HepG2 (cell line): ENCODE data around the gene PIM3. TPM values are rescaled to one million over a fixed set of nuclear protein-coding genes. Genes with fewer than 3 reads are reported as not detected.

Experiments used
- ATAC-seq: fragments of 200-7000 bp; cut with Tn5 transposase; 3 replicates; pipeline ENCODE4 v1.9.1; 2020; ENCODE audit warnings: mild to moderate bottlenecking, moderate library complexity
- BruUV-seq: library from RNA; stranded (reverse); fragments of 400-500 nt; replicated peaks from 2 replicates; lab custom pipeline; 2021; lab: Mats Ljungman, UMichigan
- CTCF ChIA-PET: fragments of 300-600 bp; formaldehyde crosslinking; extraction: SDS; loops from one replicate; lab custom pipeline; 2021; ENCODE audit warnings: low total read pairs, inconsistent platforms, low intra/inter-chr PET ratio; lab: Yijun Ruan, JAX
- POLR2A ChIA-PET: fragments of 350-600 bp; sonication (Branson Sonifier 250); formaldehyde crosslinking; loops from one replicate; lab custom pipeline; 2020; ENCODE audit warnings: antibody characterized with exemption, inconsistent platforms; lab: Yijun Ruan, JAX
- DNase-seq: peaks from one replicate; pipeline ENCODE4 v3.0.0-alpha.2; 2015; ENCODE audit warnings: low spot score
- FAIRE-seq: peaks from 3 replicates; lab custom pipeline; 2011; peaks lifted over from hg19 to GRCh38; lab: Jason Lieb, UNC
- H2AFZ ChIP-seq: one replicate; pipeline ENCODE4 v1.6.1; 2011; ENCODE audit warnings: low read length, inconsistent platforms
- H3K27ac ChIP-seq: fragments of 300-600 bp; 3 replicates; pipeline ENCODE4 v1.8.0; 2011; ENCODE audit warnings: mixed run types, mild to moderate bottlenecking, mixed read lengths, low read length, inconsistent platforms; ENCODE audit not compliant: insufficient read depth; ENCODE audit errors: extremely low read length
- H3K27me3 ChIP-seq, 2 experiments: fragments of 200-600 bp in 1 of 2; 2 replicates in 1 of 2; 3 replicates in 1 of 2; pipeline versions ENCODE4 v1.6.0 to v1.8.0; 2011; ENCODE audit warnings: low read length in 2 of 2, mild to moderate bottlenecking in 2 of 2, moderate library complexity in 2 of 2, inconsistent platforms in 1 of 2; ENCODE audit not compliant: insufficient read depth in 2 of 2, control insufficient read depth in 1 of 2
- H3K36me3 ChIP-seq, 2 experiments: fragments of 200-600 bp in 1 of 2; replicated peaks in 1 of 2; 2 replicates in 1 of 2; 3 replicates in 1 of 2; pipeline versions ENCODE4 v1.5.1 to v1.8.0; 2011; ENCODE audit warnings: low read length in 2 of 2, inconsistent platforms in 1 of 2; ENCODE audit not compliant: insufficient read depth in 2 of 2, control insufficient read depth in 1 of 2
- H3K4me1 ChIP-seq: 2 replicates; pipeline ENCODE4 v1.5.1; 2012; ENCODE audit warnings: low read length, inconsistent platforms; ENCODE audit not compliant: insufficient read depth
- H3K4me2 ChIP-seq: 2 replicates; pipeline ENCODE4 v1.6.0; 2011; ENCODE audit warnings: low read depth, low read length, inconsistent platforms
- H3K4me3 ChIP-seq, 3 experiments: fragments of 200-600 bp in 1 of 3; sonication (generic), shearing (Covaris generic) in 1 of 3; replicated peaks in 1 of 3; 2 replicates each; pipeline ENCODE4 v1.5.1; 2011 to 2016; ENCODE audit warnings: low read length in 3 of 3, inconsistent platforms in 2 of 3, low read depth in 2 of 3, mild to moderate bottlenecking in 2 of 3, control low read depth in 1 of 3, mixed read lengths in 1 of 3; ENCODE audit not compliant: insufficient read depth in 1 of 3
- H3K79me2 ChIP-seq: one replicate; pipeline ENCODE4 v1.6.1; 2011; ENCODE audit warnings: low read length, inconsistent platforms; ENCODE audit not compliant: insufficient read depth
- H3K9ac ChIP-seq: 2 replicates; pipeline ENCODE4 v1.6.0; 2011; ENCODE audit warnings: mild to moderate bottlenecking, low read depth, low read length, inconsistent platforms; ENCODE audit not compliant: insufficient read depth
- H3K9me3 ChIP-seq: 2 replicates; pipeline ENCODE4 v1.5.1; 2012; ENCODE audit warnings: mild to moderate bottlenecking, low read length
- H4K20me1 ChIP-seq: 2 replicates; pipeline ENCODE4 v1.6.0; 2011; ENCODE audit warnings: inconsistent platforms, mild to moderate bottlenecking, low read length, moderate library complexity; ENCODE audit not compliant: insufficient read depth
- CREM ChIP-seq, 2 experiments: sonication (generic) in 1 of 2; formaldehyde crosslinking in 1 of 2; IDR thresholded peaks; 2 replicates each; pipeline versions ENCODE4 v1.4.0 to v1.6.1; 2016 to 2020; ENCODE audit warnings: antibody characterized with exemption in 1 of 2, mild to moderate bottlenecking in 1 of 2, missing genetic modification reagents in 1 of 2
- HOXD1 ChIP-seq: sonication (generic); formaldehyde crosslinking; IDR thresholded peaks from 2 replicates; pipeline ENCODE4 v1.5.0; 2020; ENCODE audit warnings: missing genetic modification reagents
- NFYB ChIP-seq: sonication (generic); formaldehyde crosslinking; IDR thresholded peaks from 2 replicates; pipeline ENCODE4 v1.4.0; 2020; ENCODE audit warnings: missing genetic modification reagents
- REL ChIP-seq: sonication (generic); formaldehyde crosslinking; conservative IDR thresholded peaks from 2 replicates; pipeline ENCODE4 v1.8.0; 2022; ENCODE audit warnings: mild to moderate bottlenecking, missing genetic modification reagents, moderate library complexity
- SIN3A ChIP-seq: IDR thresholded peaks from 2 replicates; pipeline ENCODE4 v1.6.1; 2011; ENCODE audit warnings: low read depth, mild to moderate bottlenecking, control low read depth, low read length, borderline replicate concordance
- SSRP1 ChIP-seq: IDR thresholded peaks from 2 replicates; pipeline ENCODE4 v1.6.1; 2016; ENCODE audit warnings: control low read depth
- XBP1 ChIP-seq: sonication (generic); formaldehyde crosslinking; IDR thresholded peaks from 2 replicates; pipeline ENCODE4 v1.5.0; 2020; ENCODE audit warnings: missing genetic modification reagents
- ZFP36 ChIP-seq: fragments of 150-350 bp; IDR thresholded peaks from 2 replicates; pipeline ENCODE4 v1.6.1; 2018; ENCODE audit warnings: borderline replicate concordance, low read length, low read depth; ENCODE audit not compliant: partially characterized antibody
- ZFP82 ChIP-seq: sonication (generic); formaldehyde crosslinking; IDR thresholded peaks from 2 replicates; pipeline ENCODE4 v1.5.1; 2020; ENCODE audit warnings: mild to moderate bottlenecking, missing genetic modification reagents, borderline replicate concordance
- ZNF121 ChIP-seq: sonication (generic); formaldehyde crosslinking; IDR thresholded peaks from 2 replicates; pipeline ENCODE4 v1.5.0; 2020; ENCODE audit warnings: mild to moderate bottlenecking, missing genetic modification reagents
- ZNF317 ChIP-seq: sonication (generic); formaldehyde crosslinking; IDR thresholded peaks from 2 replicates; pipeline ENCODE4 v1.5.0; 2020; ENCODE audit warnings: mild to moderate bottlenecking, missing genetic modification reagents
- ZNF350 ChIP-seq: sonication (generic); formaldehyde crosslinking; IDR thresholded peaks from 2 replicates; pipeline ENCODE4 v1.4.0; 2020; ENCODE audit warnings: mild to moderate bottlenecking, low read depth, missing genetic modification reagents, borderline replicate concordance
- ZNF552 ChIP-seq: sonication (generic); formaldehyde crosslinking; IDR thresholded peaks from 2 replicates; pipeline ENCODE4 v1.9.0; 2022; ENCODE audit warnings: missing genetic modification reagents, mild to moderate bottlenecking, borderline replicate concordance
- ZNF556 ChIP-seq: sonication (generic); formaldehyde crosslinking; IDR thresholded peaks from 2 replicates; pipeline ENCODE4 v1.4.0; 2020; ENCODE audit warnings: mild to moderate bottlenecking, missing genetic modification reagents, borderline replicate concordance
- ZNF672 ChIP-seq: sonication (generic); formaldehyde crosslinking; IDR thresholded peaks from 2 replicates; pipeline ENCODE4 v1.8.1; 2022; ENCODE audit warnings: missing genetic modification reagents
- ZNF713 ChIP-seq: sonication (generic); formaldehyde crosslinking; IDR thresholded peaks from 2 replicates; pipeline ENCODE4 v1.4.0; 2020; ENCODE audit warnings: mild to moderate bottlenecking, missing genetic modification reagents
- WGBS: methylation state at CpG from one replicate; pipeline ENCODE4 v1.1.6; 2017; ENCODE audit warnings: low lambda C conversion rate; 5-methylcytosine and 5-hydroxymethylcytosine counted together
- in situ Hi-C: cut with HindIII; loops from 2 replicates; pipeline ENCODE4 v1.10.0; 2017; ENCODE audit warnings: low pct_unique_long_range_greater_than_20kb; ENCODE audit not compliant: extremely low pct_ligation_motif_present
- intact Hi-C: fragments of 100-400 bp; cut with micrococcal nuclease; formaldehyde crosslinking; loops from one replicate; pipeline ENCODE4 v1.10.0; 2022; ENCODE audit not compliant: unreplicated experiment
- polyA plus RNA-seq, 8 experiments: library from polyadenylated mRNA; depleted of rRNA in 3 of 8; stranded (reverse) in 7 of 8; unstranded in 1 of 8; fragments of >200 nt; fragmentation: Illumina TruSeq in 4 of 8; extraction: Trizol in 4 of 8; gene quantifications; 2 replicates each; pipeline versions ENCODE4 v1.2.1 to v1.2.3, GENCODE V29; 2011 to 2016; ENCODE audit warnings: low read depth in 4 of 8, missing spikeins in 1 of 8, mixed read lengths in 1 of 8; ENCODE audit not compliant: insufficient read depth in 1 of 8
- total RNA-seq, 5 experiments: library from RNA; depleted of rRNA; stranded (reverse); fragments of >200 nt; fragmentation: Illumina TruSeq; extraction: Trizol; gene quantifications; 2 replicates each; pipeline ENCODE4 v1.2.3, GENCODE V29; 2016; ENCODE audit warnings: low read depth in 1 of 5
- TF ChIP-seq, protein P1 (sequence below): sonication (generic); formaldehyde crosslinking; IDR thresholded peaks from 2 replicates; pipeline ENCODE4 v1.4.0; 2020; ENCODE audit warnings: missing genetic modification reagents, borderline replicate concordance

Gene PIM3
- total and polyA plus RNA-seq, 2 of the 13 experiments (the other 11 are each of a cell fraction or from before 2014, with no cell fraction given) = 21.6 to 31.2 TPM

DNA sequence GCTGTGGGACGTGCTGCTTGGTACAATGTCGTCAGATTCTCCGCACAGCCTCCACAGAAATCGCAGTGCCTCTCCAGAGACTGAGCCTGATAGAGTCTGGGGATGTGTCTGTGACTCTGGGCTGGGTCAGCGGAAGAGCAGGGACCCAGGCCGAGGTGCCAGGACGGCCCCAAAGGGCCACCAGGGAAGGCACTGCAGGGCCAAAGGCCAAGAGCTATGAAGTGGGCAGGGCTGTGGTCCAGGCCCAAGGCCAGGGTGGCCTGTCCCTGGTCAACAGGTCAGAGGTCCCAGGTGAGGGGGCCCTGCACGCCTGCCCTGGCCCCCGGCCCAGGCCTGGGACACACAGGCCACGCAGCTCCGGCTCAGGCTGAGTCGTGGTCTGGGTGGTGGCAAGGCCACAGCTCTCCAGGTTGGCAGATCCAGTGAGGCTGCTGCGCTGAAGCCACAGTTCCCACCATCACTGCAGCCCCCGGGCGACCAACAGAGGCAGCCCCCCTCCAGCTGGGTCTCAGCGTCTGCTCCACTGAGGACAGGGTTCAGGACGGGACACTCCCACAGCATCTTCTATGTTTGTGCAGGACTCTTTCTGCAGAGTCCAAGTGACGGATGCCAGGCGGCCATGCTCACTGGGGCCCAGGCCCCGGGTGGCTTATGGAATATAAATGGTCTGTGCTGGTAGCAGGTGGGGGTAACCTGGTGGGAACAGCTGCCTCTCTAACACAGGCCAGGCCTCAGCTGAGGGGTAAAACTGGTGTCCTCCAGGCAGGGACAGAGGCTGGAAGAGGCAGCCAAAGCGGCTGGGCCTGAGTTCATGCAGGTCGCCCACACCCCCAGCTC lies 4.8 kb upstream of the PIM3 start (continued):
- TF ChIP-seq SSRP1 (CRISPR knock-in tag) = no peak
- no peak for TF ChIP-seq XBP1 (CRISPR knock-in tag)
- TF ChIP-seq ZNF672 = no peak
- TF ChIP-seq ZFP82 (CRISPR knock-in tag) = no peak
- TF ChIP-seq CREM (IDR thresholded peaks at IDR 0.05) = no peak
- TF ChIP-seq CREM (CRISPR knock-in tag; IDR thresholded peaks at IDR 0.05) = no peak
- TF ChIP-seq ZNF552 (CRISPR knock-in tag) = no peak
- no peak for TF ChIP-seq ZNF556
- no peak for TF ChIP-seq ZNF350 (CRISPR knock-in tag)

DNA sequence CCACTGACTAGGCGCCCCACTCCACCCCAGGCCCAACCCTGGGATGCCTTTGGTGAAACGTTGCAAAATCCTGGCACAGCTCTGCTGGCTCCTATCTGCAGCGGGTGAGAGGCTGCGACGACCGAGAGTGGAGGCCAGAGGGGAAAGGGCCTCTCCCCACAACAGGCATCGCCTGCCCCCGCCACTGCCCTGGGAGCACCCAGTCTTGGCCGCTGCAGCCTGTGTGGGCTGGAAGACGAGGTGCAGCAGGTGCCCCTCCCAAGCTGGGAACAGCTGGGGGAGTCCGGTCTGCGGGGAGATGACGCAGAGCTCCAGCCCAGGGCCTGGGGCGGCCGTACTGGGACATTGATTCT lies 4.2 kb upstream of the PIM3 start:
- intact Hi-C loops = no loop called here
- ATAC-seq (no peak), FAIRE-seq (no peak), DNase-seq (no peak)
- H3K79me2 ChIP-seq = peaks cover 11% of the 10 kb centered on the region
- no peak overlapping the region for H3K4me3 ChIP-seq
- WGBS = 68% methylated on average over 8 of the region's 15 CpGs
- H2AFZ ChIP-seq = no peak overlapping the region
- ChIA-PET CTCF (no interaction called here), POLR2A (interaction anchor here (12.9 to 18.6 kb wide), 3 partner anchors 5 to 21 kb away, joined by 283 to 722 read pairs (median 722); partner anchors contain the start of gene PIM3)
- H3K9me3 ChIP-seq = no peaks in the 10 kb centered on the region
- peaks cover 2% of the 10 kb centered on the region; the same call in 1 of the 2 replicates for H4K20me1 ChIP-seq
- no TSS peak for BruUV-seq
- peak overlapping the region; percentile 42 for H3K4me2 ChIP-seq
- peak overlapping the region; percentile 11; the same call in 1 of the 2 replicates for H3K9ac ChIP-seq
- no peaks in the 10 kb centered on the region; a peak in 1 of 5 replicates for H3K27me3 ChIP-seq
- no peak overlapping the region for H3K27ac ChIP-seq
- H3K4me1 ChIP-seq = peaks cover 86% of the 10 kb centered on the region
- H3K36me3 ChIP-seq = no peaks in the 10 kb centered on the region
- in situ Hi-C loops = no loop called here
- TF ChIP-seq ZNF121 (CRISPR knock-in tag) (no peak), ZFP36 (no peak), HOXD1 (CRISPR knock-in tag) (no peak), ZNF317 (CRISPR knock-in tag) (no peak), ZNF713 (CRISPR knock-in tag) (no peak), NFYB (CRISPR knock-in tag) (no peak), REL (no peak), SIN3A (no peak)
- TF ChIP-seq, protein P1, sequence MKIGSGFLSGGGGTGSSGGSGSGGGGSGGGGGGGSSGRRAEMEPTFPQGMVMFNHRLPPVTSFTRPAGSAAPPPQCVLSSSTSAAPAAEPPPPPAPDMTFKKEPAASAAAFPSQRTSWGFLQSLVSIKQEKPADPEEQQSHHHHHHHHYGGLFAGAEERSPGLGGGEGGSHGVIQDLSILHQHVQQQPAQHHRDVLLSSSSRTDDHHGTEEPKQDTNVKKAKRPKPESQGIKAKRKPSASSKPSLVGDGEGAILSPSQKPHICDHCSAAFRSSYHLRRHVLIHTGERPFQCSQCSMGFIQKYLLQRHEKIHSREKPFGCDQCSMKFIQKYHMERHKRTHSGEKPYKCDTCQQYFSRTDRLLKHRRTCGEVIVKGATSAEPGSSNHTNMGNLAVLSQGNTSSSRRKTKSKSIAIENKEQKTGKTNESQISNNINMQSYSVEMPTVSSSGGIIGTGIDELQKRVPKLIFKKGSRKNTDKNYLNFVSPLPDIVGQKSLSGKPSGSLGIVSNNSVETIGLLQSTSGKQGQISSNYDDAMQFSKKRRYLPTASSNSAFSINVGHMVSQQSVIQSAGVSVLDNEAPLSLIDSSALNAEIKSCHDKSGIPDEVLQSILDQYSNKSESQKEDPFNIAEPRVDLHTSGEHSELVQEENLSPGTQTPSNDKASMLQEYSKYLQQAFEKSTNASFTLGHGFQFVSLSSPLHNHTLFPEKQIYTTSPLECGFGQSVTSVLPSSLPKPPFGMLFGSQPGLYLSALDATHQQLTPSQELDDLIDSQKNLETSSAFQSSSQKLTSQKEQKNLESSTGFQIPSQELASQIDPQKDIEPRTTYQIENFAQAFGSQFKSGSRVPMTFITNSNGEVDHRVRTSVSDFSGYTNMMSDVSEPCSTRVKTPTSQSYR = no peak
